G401 (cell line): ENCODE results near the gene CDK9. TPM values are rescaled to one million over a fixed set of nuclear protein-coding genes. Genes with fewer than 3 reads are reported as not detected.

Experiments
- DNase-seq: peaks from one replicate; pipeline ENCODE4 v3.0.0-alpha.2; 2015; ENCODE audit warnings: low spot score
- in situ Hi-C: cut with HindIII; loops from 2 replicates; pipeline ENCODE4 v1.10.0; 2016; ENCODE audit warnings: low sequenced_read_pairs, mixed read lengths
- total RNA-seq: library from RNA; depleted of rRNA; stranded (reverse); fragments of >200 nt; shearing (Covaris generic); gene quantifications from 2 replicates; pipeline ENCODE4 v1.2.3, GENCODE V29; 2014; rRNA removed

Gene CDK9
- total RNA-seq: 103 and 121 TPM in 2 replicates

DNA sequence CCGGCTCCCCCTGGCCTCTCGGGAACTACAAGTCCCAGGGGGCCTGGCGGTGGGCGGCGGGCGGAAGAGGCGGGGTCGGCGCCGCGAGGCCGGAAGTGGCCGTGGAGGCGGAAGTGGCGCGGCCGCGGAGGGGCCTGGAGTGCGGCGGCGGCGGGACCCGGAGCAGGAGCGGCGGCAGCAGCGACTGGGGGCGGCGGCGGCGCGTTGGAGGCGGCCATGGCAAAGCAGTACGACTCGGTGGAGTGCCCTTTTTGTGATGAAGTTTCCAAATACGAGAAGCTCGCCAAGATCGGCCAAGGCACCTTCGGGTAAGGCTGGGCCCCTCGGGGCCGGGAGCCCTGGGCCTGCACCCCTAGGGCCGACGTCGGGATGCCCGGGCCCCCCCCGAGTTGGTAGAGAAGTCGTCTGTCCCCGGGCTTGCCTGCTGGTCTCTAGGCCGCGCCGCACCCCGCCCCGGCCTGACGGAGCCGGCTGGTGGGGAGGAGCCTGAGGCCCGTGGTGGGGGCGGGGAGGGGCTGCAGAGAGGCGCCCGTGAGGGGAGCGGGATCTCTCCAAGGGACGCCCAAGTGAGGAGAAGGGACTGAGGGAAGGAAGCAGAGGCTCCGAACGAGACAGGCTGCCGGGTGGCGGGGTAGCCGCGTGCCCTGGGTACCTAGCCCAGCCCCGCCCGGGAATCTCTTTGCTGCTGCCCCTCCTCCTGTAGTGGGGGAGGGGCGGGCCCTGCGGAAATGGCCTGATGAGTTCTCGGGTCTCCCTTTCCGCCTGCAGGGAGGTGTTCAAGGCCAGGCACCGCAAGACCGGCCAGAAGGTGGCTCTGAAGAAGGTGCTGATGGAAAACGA is at the start of gene CDK9:
TSS of gene CDK9 (plus strand) at position 102 of the 840 bp plus-strand sequence. CDS start at position 217, 115 bp downstream.
- in situ Hi-C loops: no loop called here
- peak; percentile 84 for DNase-seq

DNA sequence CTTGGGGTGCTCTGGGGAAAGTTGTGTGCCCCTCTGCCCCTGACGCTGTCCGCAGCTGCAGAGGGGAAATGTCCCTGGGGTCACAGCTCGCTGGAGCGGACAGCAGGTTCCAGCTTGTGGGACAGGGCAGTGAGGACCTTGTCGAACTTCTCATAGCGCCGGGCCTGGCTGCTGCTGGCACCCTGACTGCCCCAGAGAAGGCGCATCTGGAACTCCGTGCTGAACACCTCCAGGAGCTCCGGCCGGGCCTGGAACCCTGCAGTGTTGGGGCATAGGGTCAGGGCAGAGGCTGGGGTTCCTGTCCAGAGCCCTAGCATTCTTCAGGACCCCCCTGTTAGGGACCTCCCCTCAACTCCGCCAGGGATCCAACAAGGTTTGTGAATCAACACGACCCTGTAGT is 47.2 kb upstream of the CDK9 start:
- in situ Hi-C loops: no loop called here
- no peak for DNase-seq

DNA sequence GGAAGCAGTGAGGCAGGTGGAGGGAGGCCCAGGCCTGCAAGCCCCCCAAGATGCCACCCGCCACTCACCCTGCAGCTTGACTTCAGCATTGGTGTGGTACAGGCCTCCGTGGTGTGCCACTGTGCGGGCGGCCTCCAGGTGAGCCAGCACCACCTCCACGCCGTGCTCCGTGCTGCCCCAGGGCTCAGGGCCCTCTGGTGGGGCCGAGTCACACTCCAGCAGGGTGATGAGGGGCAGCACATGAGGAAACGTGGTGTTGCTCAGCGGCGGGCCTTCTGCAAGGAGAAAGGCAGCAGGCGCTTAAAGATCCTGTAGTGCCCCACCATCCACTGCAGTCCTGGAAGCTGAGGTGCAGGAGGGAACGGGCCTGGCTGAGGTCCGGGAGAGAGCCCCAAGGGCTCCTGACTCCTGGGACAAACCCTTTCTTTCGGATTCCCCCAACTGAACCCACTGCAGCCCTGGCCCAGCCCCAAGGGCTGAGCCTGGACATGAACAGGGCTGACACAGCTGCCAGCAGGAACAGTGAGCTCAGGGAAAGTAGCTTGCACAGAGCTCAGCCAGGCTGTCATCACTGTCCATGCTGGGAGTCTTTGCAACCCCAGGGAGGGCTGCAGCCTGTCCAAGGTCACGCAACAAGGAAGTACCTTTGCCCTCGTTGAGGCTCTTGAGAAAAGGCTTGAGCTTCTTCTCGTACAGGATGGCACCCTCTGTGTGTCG is 46.1 kb upstream of the CDK9 start:
- in situ Hi-C loops: no loop called here

DNA sequence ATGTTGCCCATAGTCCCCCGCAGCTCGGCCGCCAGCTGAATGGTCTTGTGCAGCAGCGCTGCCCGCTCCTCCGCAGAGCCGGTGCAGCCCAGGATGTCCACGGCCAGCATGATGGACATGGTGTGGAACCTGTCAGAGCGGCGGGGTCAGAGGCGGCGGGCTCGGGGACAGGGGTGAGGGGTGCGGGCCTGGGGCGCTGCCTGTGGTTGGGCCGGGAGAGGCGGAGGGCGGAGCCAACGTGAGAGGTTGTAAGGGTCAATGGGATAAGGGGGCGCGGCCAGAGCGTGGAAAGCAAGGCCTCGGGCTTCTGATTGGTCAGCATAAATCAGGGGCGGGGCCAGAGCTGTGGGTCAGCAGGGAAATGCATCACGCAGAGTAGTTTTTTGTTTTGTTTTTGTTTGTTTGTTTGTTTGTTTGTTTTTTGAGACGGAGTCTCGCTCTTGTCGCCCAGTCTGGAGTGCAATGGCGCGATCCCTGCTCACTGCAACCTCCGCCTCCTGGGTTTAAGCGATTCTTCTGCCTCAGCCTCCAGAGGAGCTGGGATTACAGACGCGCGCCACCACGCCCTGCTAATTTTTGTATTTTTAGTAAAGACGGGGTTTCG is 43.9 kb upstream of the CDK9 start:
- peak; percentile 95 for DNase-seq
- in situ Hi-C loops: no loop called here

More for the DNA sequence above, 46.1 kb upstream of the CDK9 start:
- no peak for DNase-seq

DNA sequence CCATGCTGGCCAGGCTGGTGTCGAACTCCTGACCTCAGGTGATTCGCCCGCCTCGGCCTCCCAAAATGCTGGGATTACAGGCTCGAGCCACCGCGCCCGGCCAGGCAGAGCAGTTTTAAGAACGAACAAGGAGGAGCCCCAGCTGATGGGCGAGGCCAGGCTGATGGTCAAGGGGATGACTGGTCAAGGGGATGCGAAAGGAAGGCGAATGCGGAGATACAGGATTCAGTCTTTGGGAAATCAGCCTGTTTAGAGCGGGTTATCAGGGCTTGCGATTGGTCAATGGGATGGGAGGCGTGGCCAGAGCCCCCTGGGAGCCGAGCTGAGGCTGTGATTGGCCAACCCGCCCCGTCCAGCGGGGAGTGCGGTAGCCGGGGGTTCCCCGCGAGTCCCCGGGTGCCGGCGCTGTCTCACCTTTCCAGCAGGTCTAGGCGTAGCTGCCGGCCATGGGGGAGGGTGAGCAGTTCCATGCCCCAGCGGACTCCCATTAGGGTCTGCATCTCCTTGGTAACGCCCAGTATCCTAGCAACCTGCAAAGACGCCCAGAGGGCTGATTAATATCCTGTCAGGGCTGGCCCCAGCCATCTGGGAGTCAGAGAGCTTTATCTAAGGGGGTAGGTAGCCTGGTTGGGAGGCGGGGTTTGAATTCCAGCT is 43.3 kb upstream of the CDK9 start:
- peak; percentile 91 for DNase-seq
- in situ Hi-C loops: no loop called here

DNA sequence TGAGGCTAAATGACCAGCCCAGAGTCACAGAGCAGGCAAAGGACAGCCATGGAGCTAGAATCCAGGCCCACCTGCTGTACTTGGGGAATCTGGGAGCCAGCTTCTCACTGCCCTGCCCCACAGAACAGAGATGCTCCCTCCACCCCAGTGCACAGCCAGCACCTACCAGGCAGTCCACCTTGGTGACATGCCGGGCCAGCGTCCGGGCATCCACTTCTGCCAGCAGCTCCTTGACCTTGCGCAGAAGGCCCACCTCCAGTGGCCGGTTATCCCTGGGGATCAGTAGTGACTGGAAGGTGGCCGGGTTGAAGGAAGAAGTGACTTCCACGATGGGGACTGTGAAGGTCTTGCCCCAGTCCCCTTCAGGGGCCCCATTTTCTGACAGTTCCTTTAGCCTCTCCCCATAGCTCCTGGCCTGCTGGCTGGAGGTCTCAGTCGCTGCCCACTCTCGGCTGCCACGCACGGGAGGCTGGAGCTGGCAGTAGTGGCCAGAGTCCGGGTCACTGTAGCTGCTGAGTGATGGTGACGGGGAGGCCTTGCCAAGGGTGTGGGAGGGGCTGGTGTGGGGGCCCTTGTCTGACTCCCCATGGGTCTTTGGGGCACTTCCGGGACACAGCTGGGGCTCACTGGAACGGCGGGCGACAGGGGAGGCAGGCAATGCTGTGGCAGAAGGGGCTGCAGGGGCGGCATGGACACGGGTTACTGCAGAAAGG is 41.3 kb upstream of the CDK9 start:
- in situ Hi-C loops: no loop called here
- DNase-seq: no peak

DNA sequence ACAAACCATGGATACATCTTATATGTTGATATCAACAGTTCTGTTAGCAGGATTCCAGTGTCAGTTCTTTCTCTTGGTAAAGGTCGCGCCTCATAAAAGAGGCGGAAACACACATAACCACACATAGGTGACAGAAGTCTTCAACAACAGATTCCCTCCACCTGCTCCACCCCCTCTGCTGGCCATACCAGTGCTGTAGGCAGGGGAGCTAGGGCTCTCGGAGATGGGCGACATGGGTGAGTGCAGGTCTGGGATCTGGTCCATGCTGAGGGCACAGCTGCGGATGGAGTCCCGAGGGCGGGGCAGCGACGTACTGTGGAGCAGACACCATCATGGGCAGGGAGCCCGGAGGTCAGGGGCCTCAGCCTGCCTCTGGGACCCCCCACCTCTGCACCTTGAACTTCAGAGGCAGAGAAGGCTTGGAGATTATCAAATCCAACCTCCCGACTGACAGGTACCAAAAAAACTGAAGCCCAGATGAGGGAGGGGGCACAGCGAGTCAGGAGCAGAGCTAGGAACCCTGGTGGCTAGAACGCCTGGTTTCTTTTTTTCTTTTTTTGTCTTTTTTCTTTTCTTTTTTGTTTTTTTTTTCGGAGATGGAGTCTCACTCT is 38.8 kb upstream of the CDK9 start:
- no peak for DNase-seq
- in situ Hi-C loops: no loop called here

DNA sequence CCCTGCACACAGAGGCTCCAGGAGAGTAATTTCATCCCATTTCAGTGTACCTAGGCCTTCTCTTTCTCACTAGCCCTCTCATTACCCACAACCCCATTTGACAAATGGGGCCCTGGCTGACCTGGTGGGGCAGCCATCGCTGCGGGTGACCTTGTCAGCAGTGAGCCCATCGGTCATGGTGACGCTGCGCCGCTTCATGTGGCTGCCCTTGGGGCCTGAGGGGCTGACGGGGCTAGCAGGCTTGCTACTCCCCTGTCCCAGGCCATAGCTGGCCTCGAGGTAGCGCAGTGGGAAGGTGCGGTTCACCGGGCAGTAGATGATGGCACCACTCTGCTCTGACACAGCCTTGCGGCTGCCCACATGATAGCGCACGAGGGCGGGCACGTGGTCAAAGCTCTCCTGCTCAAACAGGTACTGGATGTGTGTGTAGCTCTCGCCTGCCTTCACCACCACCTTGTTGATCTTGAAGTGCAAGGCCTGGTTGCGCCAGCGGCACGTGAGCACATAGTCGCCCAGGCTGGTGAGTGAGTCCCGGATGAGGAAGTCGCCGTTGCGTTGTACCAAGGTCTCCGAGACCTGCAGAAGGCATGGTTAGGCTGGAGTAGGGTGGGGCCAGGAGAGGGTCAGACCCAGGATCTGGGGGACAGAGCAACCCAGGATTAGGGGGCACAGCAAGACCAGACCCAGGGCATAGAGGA is 36.6 kb upstream of the CDK9 start:
- no peak for DNase-seq
- in situ Hi-C loops: no loop called here

DNA sequence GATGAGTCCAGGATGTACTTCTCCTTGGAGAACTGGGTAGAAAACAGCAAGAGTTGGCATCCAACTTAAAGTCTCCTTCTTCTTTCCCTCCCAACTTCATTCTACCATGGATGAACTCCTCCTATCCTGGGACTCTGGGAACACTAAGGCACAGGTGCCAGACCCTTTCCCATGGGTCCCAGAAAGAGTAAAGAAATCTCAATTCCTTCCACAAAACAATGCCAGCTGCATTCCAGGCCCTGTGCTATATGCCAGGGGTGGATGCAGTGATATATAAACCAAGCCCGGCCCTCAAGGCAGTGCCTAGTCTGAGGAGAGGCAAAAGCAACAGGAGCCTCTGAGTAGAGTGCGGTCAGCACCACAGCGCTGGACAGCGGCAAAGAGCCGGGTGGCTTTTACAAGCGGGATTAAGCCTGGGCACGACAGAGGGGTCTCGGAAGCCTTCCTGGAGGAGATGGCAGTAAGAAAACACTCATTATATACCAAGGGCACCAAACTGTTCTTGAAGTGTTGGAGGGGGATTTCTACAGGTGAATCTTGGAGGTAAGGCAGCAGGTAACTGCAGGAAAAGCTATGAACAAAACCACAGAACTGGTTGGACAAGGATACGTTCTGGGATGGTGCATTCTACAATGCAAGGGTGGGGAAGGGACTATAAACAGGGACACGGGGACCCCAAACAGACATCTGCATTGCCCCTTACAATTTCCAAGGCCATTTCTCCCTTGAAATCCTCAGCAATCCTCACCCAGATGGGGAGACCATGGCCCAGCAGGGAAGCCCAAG is 34.4 kb upstream of the CDK9 start:
- in situ Hi-C loops: loop anchor here (25.0 kb wide), 1 partner anchor 186 kb away; the partner anchor contains the start of genes DPM2 and PIP5KL1
- DNase-seq: no peak

DNA sequence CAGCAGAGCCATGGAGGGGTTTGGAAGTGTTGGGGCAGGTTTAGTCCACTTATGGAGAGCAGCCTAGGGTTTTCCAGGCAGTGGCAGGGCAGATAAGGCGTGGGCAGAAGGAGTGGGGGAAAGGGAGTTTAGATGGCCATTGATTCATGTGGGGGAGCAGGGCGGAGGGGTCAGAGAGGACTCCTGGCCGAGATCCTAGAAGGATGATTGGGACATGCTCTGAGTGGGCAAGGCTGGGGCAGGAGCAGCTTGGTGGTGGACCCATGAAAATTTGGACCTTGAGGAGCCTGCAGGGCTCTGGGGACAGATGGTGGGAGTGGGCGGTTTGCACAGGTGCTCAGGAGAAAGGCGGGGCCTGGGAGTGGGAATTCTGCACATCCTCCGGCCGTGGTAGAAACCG is 32.7 kb upstream of the CDK9 start:
- in situ Hi-C loops: loop anchor here (25.0 kb wide), 1 partner anchor 184 kb away; the partner anchor contains the start of genes DPM2 and PIP5KL1
- DNase-seq: no peak

DNA sequence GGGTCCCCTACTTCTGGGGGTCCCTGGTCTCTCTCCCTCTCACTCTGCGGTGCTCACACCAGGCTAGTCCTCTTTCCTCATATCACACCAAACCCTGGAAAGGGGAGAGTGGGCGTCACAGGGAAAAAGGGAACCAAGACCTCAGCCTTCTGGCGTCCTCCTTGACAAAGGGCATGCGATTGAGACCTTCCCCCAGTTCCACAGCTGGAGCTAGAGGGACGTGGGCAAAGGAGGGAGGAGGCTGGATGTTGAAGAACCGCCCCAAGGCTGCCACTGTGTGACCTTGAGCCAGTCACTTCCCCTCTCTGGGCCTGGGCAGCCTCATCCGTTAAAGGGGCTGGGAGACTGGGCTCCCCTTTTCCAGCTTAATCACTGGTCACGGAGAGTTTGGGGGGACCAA is 32.2 kb upstream of the CDK9 start:
- DNase-seq: no peak
- in situ Hi-C loops: loop anchor here (25.0 kb wide), 1 partner anchor 184 kb away; the partner anchor contains the start of genes DPM2 and PIP5KL1

DNA sequence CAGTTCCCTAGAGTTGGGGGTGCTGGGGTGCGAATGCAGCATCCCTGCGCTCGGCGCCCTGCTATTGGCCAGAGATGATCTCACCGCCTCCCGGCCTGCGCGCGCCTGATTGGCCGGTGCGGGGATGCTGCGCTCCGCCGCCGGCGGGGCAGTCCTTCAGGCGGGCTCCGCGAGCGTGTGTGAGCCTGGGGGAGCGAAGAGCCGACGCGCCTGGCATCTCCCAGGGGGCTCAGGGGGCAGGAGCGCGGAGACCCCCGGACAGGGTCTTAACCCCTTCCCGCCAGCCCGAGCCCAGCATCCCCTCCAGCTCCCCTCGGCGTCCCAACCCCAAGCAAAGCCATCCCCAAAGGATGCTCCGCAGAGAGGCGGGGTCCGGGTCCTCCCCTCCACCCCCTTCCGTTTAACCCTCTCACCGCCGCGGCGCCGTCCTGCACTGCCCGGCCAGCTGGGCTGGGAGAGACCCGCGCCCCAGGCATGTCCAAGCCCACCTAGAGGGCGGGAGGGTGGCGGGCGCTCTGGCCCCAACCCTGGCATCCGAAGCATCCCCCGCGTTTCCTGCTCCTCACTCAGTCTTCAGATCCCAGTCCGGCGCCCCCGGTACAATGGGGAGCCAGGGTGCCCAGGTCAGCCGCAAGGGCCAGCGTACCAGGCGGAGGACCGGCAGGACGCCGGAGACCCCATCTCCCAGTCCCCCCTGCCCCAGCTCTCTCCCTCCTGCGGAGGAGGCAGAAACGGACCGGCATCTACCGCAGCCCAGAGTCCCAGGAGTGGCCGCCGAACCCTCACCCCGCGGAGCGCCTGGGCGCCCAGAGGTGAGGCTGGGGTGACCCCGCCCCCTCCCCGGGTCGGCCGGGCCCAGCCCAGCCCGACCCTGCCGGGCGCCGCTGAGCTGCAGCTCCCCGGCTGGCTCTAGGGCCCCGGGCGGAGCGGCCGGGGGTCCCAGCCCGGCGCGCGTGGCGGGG is 31.5 kb upstream of the CDK9 start:
- in situ Hi-C loops: loop anchor here (25.0 kb wide), 1 partner anchor 183 kb away; the partner anchor contains the start of genes DPM2 and PIP5KL1
- peak; percentile 89 for DNase-seq

DNA sequence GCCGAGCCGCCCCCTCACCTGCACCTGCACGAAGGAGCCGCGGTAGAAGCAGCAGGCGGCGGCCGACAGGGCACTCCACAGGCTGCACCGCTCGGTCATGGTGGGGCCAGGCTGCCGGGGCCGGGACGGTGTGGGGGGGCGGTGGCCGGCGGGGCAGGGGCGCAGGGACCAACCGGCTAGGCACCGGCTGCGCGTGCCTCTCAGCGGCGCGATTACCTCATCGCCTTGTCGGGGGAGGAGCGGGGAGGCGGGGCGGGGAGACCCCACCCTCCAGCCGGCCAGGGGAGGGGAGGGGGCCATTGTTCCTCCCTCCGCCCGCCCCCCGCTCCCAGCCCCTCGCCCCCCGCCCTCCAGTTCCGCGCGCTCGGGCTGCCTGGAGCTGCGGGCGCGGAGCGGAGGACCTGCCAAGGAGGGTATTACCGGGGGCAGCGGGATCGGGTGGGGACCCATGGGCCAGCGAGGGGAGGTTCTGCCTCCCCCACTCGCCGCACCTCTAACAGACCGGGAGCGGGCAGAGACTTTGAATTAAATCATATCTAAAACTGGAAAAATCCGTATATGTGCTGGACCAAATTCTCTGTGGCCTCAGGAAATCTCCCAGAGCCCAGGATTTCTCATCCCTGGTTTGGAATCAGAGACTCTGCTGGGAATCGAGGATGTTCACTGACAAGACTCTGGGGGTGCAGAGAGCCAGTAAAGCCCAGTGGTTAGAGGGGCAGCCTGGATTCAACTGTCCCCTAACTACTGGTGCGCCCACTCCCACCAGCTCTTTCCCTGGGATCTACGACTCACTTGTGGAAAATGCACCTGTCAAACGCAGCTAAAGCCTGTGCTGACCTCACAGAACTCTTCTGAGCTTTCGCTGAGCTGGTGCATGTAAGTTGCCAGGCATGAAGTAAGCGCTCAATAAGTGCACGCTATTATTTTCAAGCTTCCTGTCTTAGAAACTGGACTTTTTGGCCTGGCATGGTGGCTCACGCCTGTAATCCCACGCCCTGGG is 30.5 kb upstream of the CDK9 start:
- peak; percentile 71 for DNase-seq
- in situ Hi-C loops: loop anchor here (25.0 kb wide), 1 partner anchor 182 kb away; the partner anchor contains the start of genes DPM2 and PIP5KL1

DNA sequence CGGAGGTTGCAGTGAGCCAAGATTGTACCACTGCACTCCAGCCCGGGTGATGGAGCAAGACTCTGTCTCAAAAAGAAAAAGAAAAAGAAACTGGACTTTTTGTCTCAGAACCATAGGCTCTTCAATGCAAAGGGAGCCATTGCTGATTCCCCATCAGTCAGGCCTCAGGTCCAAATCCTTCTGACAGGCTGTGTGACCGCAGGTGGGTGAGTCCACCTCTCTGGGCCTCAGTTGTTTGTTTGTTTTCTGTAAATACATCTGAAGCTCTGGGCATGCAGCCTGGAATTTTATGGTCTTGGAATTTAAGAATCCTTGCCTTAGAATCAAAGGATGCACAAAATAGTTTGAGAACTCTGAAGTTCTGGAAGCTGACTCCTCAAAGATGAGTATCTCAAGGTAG is 29.6 kb upstream of the CDK9 start:
- in situ Hi-C loops: loop anchor here (25.0 kb wide), 1 partner anchor 181 kb away; the partner anchor contains the start of genes DPM2 and PIP5KL1
- DNase-seq: no peak
